T-helper 2 cell (primary cell): ENCODE results near the gene RANBP6.
"Not testable (repeated sequence)": the region's sequence is repeated elsewhere in the genome, so short reads cannot be mapped to it uniquely, and the experiment has no call there.

Experiments used
- DNase-seq, 5 experiments: peaks; one replicate each; pipeline versions ENCODE4 v3.0.0 to v3.0.0-alpha.2; 2012 to 2022
- total RNA-seq, 2 donors: gene quantifications; one replicate each; lab custom pipeline; 2026; lab: John Stamatoyannopoulos, UW

RANBP6 gene
- total RNA-seq, result 101 to 118 reads per million in 2 donors

- DNase-seq, result peak; percentile 74 to 95 (median 85)
Observed at GRCh38 chr9:6015278-6016157, at the start of gene RANBP6. RANBP6 (minus strand) TSS chr9:6015624; CDS start chr9:6015607, 17 bp downstream.

GRCh38 chr9:6063146-6063545 lies 47.7 kb upstream of the RANBP6 start:
- peak in 1 of 5 experiments; percentile 60 for DNase-seq

- no peak for DNase-seq
Observed at GRCh38 chr9:6055666-6056065, 40.2 kb upstream of the RANBP6 start.

GRCh38 chr9:6055216-6055615 lies 39.8 kb upstream of the RANBP6 start:
- peak in 2 of 5 experiments; percentile 35 to 80 for DNase-seq

- peak in 4 of 5 experiments; percentile 19 to 65 (median 37) for DNase-seq
Observed at GRCh38 chr9:6054280-6055099, 39.1 kb upstream of the RANBP6 start.

GRCh38 chr9:6052293-6052919 lies 37.0 kb upstream of the RANBP6 start:
- DNase-seq, result peak in 1 of 5 experiments; percentile 2

GRCh38 chr9:6051511-6051950 lies 36.1 kb upstream of the RANBP6 start:
- no peak for DNase-seq

GRCh38 chr9:6049798-6050197 lies 34.4 kb upstream of the RANBP6 start:
- peak in 1 of 5 experiments; percentile 87 for DNase-seq

- DNase-seq, result no peak
Observed at GRCh38 chr9:6048039-6048438, 32.6 kb upstream of the RANBP6 start.

- no peak for DNase-seq
Observed at GRCh38 chr9:6047020-6047419, 31.6 kb upstream of the RANBP6 start.

- no peak for DNase-seq
Observed at GRCh38 chr9:6045364-6045763, 29.9 kb upstream of the RANBP6 start.

GRCh38 chr9:6040077-6040476 lies 24.7 kb upstream of the RANBP6 start:
- no peak for DNase-seq

GRCh38 chr9:6036391-6036790 lies 21.0 kb upstream of the RANBP6 start:
- DNase-seq, result no peak

GRCh38 chr9:6034954-6035353 lies 19.5 kb upstream of the RANBP6 start:
- peak in 1 of 5 experiments; percentile 51 for DNase-seq

GRCh38 chr9:6029604-6030274 lies 14.3 kb upstream of the RANBP6 start:
- DNase-seq, result no peak

GRCh38 chr9:6024035-6024554 lies 8.7 kb upstream of the RANBP6 start:
- peak in 3 of 5 experiments; percentile 10 to 54 (median 16) for DNase-seq

- DNase-seq, result not testable (repeated sequence)
Observed at GRCh38 chr9:6016975-6017374, 1.6 kb upstream of the RANBP6 start.

GRCh38 chr9:6014670-6015270 lies 654 bp downstream of the RANBP6 start:
- peak in 1 of 5 experiments; percentile 64 for DNase-seq

GRCh38 chr9:6008169-6008979 lies 7.0 kb downstream of the RANBP6 start:
- peak; percentile 71 to 99 (median 92) for DNase-seq

- peak; percentile 65 to 87 (median 72) for DNase-seq
Observed at GRCh38 chr9:6007770-6008168, 7.7 kb downstream of the RANBP6 start.
